Stimulated activated CD8-positive, alpha-beta memory T cell treated with anti-CD3 and anti-CD28 coated beads, Interleukin-12 subunit alpha, Interleukin-12 subunit beta, amount 100 ng/mL, for 24 hours (primary cell): ENCODE data around the gene RAPGEF5.

Experiments used
- DNase-seq: peaks from one replicate; pipeline ENCODE4 v3.0.0-alpha.2; 2020; ENCODE audit errors: extremely low read depth

Gene RAPGEF5

DNA sequence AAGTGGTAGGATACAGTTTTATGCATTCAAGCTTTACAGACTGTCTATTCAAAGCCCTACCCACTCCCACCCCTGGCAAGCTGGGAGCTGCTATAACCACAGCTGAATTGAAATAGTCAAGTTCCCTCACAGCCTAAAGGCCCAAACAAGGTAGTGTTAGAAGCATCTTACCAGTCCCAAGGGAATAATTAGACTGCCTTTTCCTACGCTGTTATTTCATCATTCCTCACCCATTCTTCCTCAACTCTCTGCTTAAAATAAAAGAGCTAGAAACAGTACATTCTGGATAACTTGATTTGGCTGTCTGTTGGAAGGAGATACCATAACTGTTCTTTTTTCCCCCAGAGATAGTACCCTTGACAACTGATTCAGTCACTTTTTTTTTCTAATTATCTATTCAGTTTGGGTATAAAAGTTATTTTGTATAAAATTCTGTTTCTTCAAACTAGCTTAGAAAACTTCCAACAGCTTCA is 54.0 kb downstream of the RAPGEF5 start:
- DNase-seq: no peak

DNA sequence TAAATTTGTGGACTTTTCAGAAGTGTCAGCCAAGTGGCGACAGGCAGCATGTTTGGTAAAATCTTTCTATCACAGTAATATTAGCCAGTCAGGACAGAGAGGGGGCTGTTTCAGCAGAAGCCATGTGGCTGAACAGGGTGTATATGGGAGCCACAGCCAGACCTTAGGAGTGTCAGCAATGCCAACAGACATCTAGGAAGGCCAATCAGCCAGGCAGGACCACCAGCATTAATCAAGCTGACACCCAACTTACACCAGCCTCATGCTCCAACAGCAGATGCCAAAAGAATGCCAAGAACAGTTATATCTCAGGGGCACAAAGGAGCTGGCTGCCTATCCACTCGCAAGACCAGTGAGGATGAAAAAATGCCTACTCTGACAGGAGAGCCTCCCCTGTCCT is 54.8 kb downstream of the RAPGEF5 start:
- no peak for DNase-seq

DNA sequence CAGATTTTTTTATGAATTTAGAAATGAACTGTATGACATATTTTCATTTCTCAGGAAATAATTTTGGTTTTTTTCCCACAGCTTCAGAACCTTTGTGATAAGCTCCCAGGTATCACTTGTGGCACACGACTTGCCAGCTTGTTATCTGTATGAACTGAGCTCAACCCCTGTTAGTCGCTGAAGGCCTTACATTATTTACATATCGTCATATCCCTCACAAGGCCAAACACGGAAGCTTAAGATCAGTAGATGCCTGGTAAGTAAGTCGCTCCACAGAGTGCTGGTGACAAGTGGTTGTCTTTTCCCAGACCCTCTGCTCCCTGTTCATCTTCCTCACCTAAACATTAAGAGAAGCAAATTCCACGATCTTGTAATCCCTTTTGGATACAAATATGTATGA is 55.2 kb downstream of the RAPGEF5 start:
- no peak for DNase-seq

DNA sequence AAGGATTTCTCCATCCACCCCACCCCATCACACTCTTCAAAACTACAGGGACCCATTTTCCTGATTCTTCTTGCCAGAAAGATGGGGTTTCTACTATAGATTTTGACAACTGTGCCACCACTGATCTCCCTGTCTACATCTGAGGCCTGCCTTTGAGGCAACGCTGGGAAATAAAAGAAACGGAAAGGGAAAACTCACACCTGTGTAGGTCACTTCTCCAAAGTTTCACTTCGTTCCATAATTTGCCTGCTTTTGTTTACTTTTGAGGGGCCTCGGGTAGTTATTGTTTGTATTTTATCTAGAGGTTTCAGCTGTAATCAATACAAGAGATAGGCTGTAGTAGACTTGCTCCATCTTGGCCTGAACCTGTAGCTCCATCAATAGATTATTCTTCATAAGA is 56.1 kb downstream of the RAPGEF5 start:
- DNase-seq: no peak

DNA sequence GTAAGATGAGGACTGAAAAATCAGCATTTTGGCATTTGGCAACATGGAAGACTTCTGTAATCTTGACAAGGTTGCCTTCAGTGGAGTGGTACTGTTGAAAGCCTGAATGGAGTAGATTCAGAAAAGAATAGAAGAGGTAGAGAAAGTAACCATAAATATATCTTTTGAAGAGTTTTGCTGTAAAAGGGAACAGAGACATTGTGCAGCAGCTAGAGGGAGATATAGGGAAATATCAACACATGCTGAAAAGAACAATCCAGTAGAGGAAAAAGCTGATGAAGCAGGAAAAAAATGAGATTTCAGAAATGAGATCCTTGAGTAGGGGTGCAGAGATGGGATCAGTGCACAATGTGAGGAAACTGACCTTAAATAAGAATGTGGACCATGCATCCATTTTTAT is 60.0 kb downstream of the RAPGEF5 start:
- DNase-seq: no peak

DNA sequence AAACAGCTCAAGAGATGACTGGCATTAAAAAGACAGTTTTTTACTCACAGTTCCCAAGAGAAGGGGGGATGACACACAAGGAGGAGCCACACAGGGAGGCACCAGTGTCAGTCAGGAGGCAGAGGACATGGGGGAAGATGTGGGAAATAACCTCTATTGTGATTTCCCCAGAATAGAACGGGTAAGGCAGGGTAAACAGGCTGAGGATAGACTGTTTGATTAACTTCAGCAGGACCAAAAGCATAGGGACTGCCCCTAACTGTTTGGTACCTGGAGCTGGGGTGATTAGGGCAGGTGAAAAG is 60.7 kb downstream of the RAPGEF5 start:
- no peak for DNase-seq

DNA sequence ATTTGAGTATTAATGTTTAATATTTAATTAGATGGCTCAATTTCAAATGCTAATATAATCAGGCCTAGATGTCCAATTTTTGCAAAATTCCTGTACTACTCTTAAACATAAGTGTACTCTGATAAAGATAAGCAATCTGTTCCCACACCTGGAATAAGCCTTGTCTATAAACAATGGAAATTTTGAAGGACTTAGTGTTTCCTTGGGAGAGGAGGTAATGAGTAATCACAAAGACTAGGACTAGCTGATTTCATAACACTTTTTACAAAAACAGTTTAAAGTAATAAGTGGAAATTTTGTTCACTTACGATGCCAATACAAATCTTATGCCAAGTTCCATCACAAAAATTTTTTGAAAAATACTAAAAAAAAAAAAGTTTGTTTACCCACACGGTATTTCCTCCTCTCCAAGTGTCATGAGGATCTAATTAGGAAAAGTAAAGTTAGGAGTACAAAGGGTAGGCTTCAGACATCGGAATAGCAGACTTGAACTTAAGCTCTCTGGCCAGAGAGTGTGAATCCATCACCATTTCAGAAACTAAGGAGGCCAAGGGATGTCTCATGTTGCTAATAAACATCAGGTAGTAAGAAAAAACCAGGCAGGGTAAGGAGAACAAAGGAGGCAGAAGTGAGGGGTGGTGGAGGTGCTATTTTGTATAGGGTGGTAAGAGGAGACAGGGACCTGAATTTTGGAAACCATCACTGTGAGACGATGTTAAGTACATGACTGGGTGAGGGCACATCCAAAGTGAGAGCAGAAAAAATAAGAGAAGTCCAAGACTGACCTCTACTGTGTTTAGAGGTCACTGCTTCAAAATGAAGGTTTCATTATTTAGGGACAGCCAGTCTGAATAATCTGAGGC is 61.3 kb downstream of the RAPGEF5 start:
- DNase-seq: no peak

DNA sequence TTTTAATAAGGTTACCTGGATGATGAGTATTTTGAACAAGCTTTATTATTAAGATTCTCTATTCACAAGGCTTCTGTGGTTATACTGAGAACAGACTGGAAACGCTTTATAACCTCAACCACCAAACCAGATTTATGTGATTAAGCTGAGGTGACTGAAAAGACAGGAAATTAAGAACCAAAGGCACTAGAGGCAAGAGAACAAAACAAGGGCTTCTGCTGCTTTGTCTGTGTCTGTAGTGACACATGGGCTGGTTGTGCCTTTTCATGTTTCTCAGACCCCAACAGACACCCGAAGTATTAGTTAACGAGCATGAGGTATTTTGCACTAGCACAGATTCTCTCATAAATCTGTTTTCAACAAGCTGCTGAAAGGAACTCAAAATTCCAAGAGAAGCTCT is 64.4 kb downstream of the RAPGEF5 start:
- no peak for DNase-seq

DNA sequence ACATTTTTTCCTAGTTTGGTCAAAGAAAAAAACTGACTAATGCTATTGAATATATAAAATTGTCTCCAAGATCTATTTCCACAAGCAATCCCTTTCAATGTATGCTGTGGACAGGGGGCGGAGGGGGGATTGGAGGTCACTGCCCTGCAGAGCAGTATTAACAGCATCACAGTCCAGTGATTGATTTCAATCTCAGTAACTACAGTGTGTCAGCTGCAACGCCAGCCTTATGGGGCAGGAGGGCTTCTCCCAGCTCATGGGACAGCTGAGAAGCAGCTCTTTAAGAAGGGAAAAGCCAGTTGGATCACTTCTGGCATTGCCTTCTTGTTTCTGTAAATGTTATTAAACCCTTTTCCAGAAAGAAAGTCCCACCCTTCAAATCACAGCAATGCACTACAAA is 65.0 kb downstream of the RAPGEF5 start:
- DNase-seq: no peak

DNA sequence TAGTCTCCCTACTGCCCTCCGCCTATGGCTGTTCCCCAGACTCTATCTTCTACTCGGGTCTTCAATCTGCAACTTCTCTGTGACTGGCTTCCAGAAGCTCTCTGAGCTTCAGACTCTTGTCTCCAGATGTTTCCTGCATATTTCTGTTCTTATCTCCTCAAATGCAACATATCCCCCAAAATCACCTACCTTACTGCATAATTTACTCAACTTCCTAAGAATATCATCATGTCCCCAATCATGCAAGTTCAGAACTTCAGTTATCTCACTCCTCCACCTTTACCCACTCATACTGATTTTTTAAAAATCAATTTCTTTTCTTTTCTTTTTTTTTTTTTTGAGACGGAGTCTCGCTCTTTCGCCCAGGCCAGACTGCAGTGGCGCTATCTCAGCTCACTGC is 68.8 kb downstream of the RAPGEF5 start:
- no peak for DNase-seq

DNA sequence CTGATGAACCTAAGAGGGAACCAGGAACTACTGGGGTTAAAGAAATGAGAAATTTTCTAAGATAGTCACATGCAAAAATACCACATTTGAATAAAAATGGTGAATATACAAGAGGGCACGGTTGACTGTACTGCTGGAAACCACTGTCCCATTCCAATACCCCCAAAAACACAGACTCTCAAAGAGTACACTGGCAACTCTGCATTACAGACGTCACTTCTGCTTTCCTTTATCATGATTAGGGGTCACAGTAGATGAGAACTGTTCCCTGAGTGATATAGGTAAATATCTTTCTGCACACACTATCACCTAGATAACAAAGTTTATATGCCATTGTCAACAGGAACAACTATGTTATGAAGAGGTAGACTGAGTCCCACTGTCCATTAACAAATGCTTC is 69.5 kb downstream of the RAPGEF5 start:
- DNase-seq: no peak

DNA sequence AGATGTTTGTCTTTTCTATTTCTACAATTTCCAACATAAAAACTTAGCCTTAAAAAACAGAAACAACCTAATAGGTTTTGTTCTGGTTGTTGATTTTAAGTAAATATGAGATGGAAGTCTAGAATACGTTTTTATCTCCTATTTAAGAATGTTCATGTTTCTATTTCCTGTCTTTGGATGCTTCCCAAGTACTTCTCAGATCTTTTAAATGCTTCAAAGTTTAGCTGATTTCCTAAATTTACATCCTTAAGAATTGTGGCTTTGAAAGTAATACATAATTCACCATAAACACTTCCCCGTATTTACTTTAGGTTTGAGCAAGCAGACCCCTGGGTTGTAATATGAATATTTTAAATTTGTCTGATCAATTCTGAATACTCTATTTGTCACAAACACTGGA is 70.5 kb downstream of the RAPGEF5 start:
- DNase-seq: no peak

DNA sequence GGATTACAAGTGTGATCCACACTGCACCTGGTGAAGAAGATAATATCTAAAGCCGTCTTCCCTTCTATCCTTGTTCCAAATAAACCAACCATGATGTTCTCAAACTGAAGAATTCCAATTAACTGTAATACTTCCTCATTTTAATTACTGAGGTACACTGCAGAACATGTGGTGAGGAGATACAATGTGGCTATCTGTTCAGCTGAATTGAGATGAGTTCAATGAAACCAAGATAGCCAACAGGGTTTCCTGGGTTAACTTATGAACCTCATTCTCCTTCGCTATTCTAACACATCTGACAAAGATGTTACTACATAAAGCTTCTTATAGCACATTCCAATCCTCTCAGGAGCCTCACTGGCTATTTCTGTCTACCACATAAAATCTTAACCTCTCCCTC is 75.5 kb downstream of the RAPGEF5 start:
- no peak for DNase-seq

DNA sequence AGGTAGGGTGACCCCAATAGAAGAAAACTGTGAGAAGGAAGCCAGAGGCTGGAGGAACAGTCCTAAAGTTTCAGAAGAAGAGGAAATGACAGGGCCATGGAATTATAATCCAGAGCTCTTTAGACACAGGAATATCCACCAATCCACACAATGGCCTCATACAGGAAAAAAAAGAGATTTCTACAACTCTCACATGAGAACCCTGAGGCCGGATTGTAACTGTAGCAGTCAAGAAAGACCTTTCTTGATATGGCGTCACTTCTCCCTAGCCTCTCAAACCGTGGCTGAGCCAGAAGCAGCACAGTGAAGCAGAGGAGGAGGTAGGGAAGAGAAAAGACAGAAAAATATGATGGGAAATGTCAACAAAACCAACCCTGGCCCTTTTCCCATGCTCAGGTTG is 76.9 kb downstream of the RAPGEF5 start:
- DNase-seq: no peak

DNA sequence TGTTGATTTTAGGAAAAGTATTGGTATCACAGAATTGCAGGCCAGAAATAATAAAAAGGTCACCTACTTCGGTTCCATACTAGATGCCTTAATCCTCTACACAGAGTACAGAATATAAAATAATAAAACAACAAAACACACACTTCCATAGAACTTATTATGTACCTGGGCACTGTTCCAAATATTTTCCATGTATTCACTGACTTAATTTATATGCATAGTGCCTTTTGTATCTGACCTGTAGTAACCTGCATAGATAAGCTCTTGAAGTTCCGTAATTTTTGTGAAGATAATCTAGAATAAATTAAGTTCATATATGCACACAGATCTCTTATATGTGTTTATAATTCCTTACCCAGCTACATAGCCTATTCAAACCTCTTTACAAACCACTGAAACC is 78.3 kb downstream of the RAPGEF5 start:
- no peak for DNase-seq

DNA sequence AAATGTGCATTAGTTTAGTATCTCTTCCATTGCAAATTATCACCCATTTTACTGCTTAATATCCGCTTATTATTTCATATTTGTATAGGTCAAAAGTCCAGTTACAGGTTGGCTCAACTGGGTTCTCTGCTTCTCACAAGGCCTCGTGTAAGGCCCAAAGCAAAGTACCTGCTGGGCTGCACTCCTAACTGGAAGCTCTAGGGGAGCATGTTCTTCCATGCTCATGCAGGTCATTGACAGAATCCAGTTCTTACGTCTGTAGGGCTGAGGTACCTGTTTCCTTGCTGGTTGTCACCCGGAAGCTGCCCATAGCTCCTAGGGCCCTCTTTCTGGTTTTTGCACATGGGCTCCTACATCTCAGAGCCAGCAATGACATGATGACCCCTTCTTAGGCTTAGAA is 79.6 kb downstream of the RAPGEF5 start:
- no peak for DNase-seq

DNA sequence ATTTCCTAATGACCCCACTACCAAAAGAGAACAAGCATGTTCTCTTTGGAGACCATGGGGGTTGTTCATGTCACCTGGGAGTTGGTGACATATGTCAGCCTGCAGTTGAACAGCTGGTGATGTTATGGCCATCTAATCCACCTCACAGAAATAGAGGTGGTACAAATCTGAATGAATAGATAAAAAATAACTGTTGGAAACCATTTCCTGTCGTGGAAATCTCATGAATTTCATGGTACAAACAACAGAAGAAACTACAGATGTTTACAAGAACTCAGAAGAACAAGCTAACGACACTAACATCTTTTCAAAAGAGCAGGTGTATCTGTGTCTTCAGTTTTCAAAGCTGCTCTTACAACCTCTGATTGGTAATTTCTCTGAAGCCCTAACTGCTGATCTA is 81.3 kb downstream of the RAPGEF5 start:
- no peak for DNase-seq

DNA sequence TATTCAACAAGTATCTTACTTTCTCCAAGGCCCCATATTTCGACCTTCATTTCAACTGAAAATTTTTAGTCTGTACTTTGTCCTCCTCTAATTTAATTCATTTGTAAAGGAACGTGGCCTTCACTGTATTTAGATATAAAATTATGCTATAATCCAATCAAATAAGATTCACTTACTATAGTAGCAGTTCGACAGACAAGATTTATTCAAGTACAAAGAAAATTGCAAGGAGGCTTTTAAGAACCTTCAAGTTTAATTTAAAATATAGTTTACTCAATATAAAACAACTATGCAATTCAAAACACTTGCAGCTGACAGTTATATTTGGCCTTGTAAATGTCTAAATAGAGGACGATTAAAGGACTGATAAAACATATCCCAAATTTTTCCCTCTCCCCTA is 85.6 kb downstream of the RAPGEF5 start:
- no peak for DNase-seq

DNA sequence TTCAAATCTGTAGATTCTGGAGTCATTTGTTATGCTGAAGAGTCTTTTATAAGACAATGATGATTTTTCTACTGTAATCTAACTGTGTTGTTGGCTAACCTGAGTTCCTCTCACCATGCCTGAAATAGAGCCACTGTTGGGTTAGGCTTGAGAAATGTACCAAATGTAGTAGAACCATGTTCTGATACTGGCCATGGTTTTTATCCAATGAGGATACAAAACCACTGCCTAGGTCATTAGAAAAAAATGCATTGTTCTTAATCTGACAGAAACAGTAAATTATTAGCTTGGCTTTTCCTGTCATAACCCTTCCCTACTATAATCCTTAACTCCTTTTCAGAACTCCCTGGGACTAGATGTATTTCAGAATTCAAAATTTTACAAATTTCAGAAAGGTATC is 86.6 kb downstream of the RAPGEF5 start:
- DNase-seq: no peak

DNA sequence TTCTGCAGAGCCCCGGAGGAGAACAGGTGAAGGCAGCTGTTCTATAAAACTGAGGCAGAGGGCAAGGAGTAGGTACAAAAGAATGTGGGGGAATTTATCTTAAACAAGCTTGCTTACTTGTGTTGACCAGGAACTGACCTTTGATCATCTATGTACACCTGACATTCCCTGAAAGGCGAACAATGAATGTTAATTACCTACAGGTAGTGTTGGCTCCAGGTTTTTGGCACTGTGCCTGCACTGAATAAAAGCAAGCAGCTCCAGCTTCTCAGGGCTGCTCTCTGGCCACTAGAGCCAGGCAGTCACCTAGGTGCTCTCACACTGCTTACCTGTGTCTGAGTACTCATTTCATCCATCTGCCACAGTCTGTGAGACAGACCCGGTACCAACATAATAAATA is 87.0 kb downstream of the RAPGEF5 start:
- no peak for DNase-seq

DNA sequence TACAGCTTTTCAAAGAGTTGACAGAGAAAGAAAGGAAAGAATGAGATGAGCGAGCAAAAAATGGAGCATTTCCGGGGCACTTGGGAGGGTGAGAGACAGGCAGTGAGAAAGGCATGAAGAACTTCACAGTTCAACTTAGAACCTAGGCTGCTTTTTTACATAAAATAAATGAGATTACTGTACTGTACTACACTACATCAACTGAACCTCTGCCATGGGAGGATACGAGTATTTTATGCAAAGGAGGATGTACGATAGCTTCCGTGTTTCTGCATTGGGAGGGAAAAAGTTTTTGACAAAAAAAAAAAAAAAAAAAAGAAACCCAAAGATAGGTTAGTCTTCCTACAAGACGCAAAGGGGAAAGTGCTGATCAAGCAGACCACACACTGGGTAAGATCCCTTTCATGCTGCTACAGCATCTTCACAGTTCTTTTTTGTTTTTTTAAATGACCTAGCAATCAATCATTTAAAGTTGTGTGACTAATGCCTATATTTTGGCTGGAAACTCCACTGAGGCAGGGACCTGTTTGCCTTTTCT is 88.0 kb downstream of the RAPGEF5 start:
- DNase-seq: no peak

DNA sequence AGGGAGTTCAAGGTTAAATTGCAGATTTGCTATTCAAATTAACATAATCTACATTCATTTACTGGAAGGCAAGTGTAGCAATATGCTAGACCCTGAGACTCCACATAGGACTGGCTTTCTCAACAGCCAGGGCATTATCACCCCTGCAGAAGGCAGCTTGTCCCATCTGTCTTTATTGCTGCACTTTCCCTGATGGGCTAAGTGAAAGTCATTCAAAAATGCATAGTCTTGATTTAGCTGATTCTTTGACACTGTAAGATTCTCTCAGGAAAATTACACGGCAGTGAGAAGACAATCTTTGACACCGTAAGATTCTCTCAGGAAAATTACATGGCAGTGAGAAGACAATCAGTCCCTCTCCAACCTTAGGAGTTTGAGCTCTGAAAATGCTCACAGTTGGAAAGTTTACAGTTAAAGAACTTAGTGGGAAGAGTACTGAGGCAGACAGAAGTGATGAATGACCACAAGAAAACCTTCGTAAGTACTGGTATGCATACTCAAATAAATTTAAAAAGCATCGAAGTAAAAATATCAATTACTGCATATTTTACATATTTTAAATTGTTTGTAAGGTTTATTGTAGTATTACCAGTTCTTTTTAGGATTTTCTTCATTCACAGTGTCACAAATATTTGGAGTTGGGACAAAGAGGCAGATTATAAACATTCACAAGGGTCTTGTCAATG is 88.9 kb downstream of the RAPGEF5 start:
- no peak for DNase-seq

DNA sequence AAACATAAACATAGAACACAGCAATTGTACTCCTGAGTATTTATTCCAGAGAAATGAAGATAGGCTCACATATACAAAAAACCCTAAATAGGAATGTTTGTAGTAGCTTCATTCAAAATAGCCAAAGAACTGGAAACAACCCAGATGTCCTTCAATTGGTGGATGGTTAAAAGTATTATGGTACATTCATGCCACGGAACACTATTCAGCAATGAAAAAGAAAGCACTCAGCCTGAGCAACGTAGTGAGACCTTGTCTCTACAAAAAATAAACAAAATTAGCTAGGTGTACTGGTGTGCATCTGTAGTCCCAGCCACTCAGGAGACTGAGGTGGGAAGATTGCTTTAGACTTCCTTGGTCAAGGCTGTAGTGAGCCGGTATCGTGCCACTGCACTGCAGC is 94.4 kb downstream of the RAPGEF5 start:
- no peak for DNase-seq
